Measurements from ENCODE around the gene AP3B1. TPM values are rescaled to one million over a fixed set of nuclear protein-coding genes. Genes with fewer than 3 reads are reported as not detected.

The AP3B1 gene
- total and polyA plus RNA-seq, 2 of the 8 experiments (the other 6 are each of a cell fraction or from before 2014, with no cell fraction given) = 45.8 to 48.3 TPM

GRCh38 chr5:77999399-77999798 is 295.1 kb downstream of the AP3B1 start:
- DNase-seq (ENCODE audit: low read depth in 1 of 2, low spot score in 2 of 2) (no peak), FAIRE-seq (no peak)
- Histone ChIP-seq H3K4ac (replicated peaks; ENCODE audit: insufficient read length, low read depth, low read length) (no peak overlapping the region), H4K8ac (ENCODE audit: extremely low read depth, insufficient read depth, low read length) (no peak overlapping the region), H3K9ac (replicated peaks in 1 of 4; ENCODE audit: extremely low read depth in 1 of 4, low read depth in 3 of 4, low read length in 3 of 4) (no peak overlapping the region), H2BK12ac (ENCODE audit: low read depth, low read length) (no peak overlapping the region), H3K4me2 (ENCODE audit: insufficient read depth in 1 of 2, low read depth in 2 of 2, low read length in 2 of 2) (no peak overlapping the region), H2BK5ac (ENCODE audit: low read depth, low read length) (no peak overlapping the region), H3K14ac (ENCODE audit: insufficient read length) (no peak overlapping the region), H3K56ac (replicated peaks; ENCODE audit: insufficient read length, low read depth, low read length) (no peak overlapping the region), H3K4me1 (replicated peaks in 1 of 4; ENCODE audit: control insufficient read depth in 3 of 4, insufficient read depth in 4 of 4, low read length in 3 of 4) (peaks cover 0 to 7% (median 1%) of the 10 kb centered on the region in 4 experiments; a peak in 4 of 7 replicates), H3K23ac (ENCODE audit: insufficient read length) (no peak overlapping the region), H3K27me3 (replicated peaks in 1 of 4; ENCODE audit: control insufficient read depth in 3 of 4, extremely low read depth in 1 of 4, insufficient read depth in 3 of 4, low read length in 3 of 4) (peaks cover 0 to 7% (median 3%) of the 10 kb centered on the region in 4 experiments; a peak in 5 of 7 replicates), H2BK15ac (ENCODE audit: low read length) (no peak overlapping the region), H3K23me2 (ENCODE audit: low read depth, low read length) (no peaks in the 10 kb centered on the region), H4K5ac (ENCODE audit: insufficient read length, low read depth, low read length) (no peak overlapping the region), H2BK20ac (ENCODE audit: low read length) (no peak overlapping the region), H3K9me3 (ENCODE audit: insufficient read depth in 2 of 2, low read depth in 1 of 2, low read length in 1 of 2) (no peaks in the 10 kb centered on the region), H3K18ac (ENCODE audit: extremely low read depth, low read length) (no peak overlapping the region), H3K27ac (ENCODE audit: low read depth, low read length) (no peak overlapping the region), H3K79me1 (ENCODE audit: low read depth, low read length) (no peaks in the 10 kb centered on the region), H3K4me3 (ENCODE audit: extremely low read depth in 1 of 4, insufficient read depth in 2 of 4, low read depth in 3 of 4, low read length in 4 of 4) (no peak overlapping the region), H2AFZ (ENCODE audit: low read length) (no peak overlapping the region), H3K79me2 (ENCODE audit: control insufficient read depth in 1 of 2, insufficient read depth in 2 of 2, low read length in 2 of 2) (no peaks in the 10 kb centered on the region), H4K91ac (replicated peaks; ENCODE audit: insufficient read length, low read length) (no peak overlapping the region), H3K36me3 (ENCODE audit: control insufficient read depth in 2 of 4, insufficient read depth in 4 of 4, low read length in 3 of 4) (no peaks in the 10 kb centered on the region), H4K20me1 (replicated peaks in 1 of 2; ENCODE audit: control insufficient read depth in 1 of 2, insufficient read depth in 2 of 2, low read length in 2 of 2) (peaks cover 2 to 3% of the 10 kb centered on the region in 2 experiments), H2BK120ac (replicated peaks; ENCODE audit: low read depth, low read length) (no peak overlapping the region), H2AK5ac (ENCODE audit: low read depth, low read length) (no peak overlapping the region)
- WGBS, 2 experiments (ENCODE audit: extremely low coverage in 1 of 2, insufficient coverage in 1 of 2, insufficient read length in 1 of 2, insufficient replicate concordance in 2 of 2, low coverage in 1 of 2, low lambda C conversion rate in 2 of 2, missing lambda C conversion rate in 1 of 2) = 82% methylated on average over 7 of the region's 7 CpGs; no CpG with 5 or more reads in 1 of the 2 experiments
- CTCF ChIA-PET (ENCODE audit: partially characterized antibody) = interaction anchor here (1.2 to 2.1 kb wide), 4 partner anchors 10 to 439 kb away, joined by 3 to 7 read pairs (median 4); no protein-coding TSS in a partner anchor
- POLR2A ChIA-PET (ENCODE audit: partially characterized antibody) = interaction anchor here (0.7 kb wide), 1 partner anchor 296 kb away, joined by 3 read pairs; no protein-coding TSS in a partner anchor
- no peak for TF ChIP-seq CTCF (IDR thresholded peaks at IDR 0.05; ENCODE audit: control extremely low read depth in 1 of 3, insufficient read depth in 1 of 3, low read depth in 1 of 3, low read length in 3 of 3)
- TF ChIP-seq KDM5A (IDR thresholded peaks at IDR 0.05; ENCODE audit: low read length) = no peak
- TF ChIP-seq RAD21 (IDR thresholded peaks at IDR 0.05 in 1 of 2, conservative IDR thresholded peaks at IDR 0.05 in 1 of 2; ENCODE audit: low read depth in 2 of 2, low read length in 2 of 2) = no peak
- no peak for TF ChIP-seq ATF2 (IDR thresholded peaks at IDR 0.05; ENCODE audit: low read length)
- TF ChIP-seq SUZ12 (IDR thresholded peaks at IDR 0.05; ENCODE audit: low read length) = no peak
- TF ChIP-seq ZNF274 (IDR thresholded peaks at IDR 0.05; ENCODE audit: borderline replicate concordance, extremely low read depth, low read length) = no peak
- TF ChIP-seq ASH2L (IDR thresholded peaks at IDR 0.05; ENCODE audit: low read length) = no peak
- no peak for TF ChIP-seq RXRA (IDR thresholded peaks at IDR 0.05; ENCODE audit: insufficient read depth, low read depth, low read length)

All from H1 (cell line).